ENCODE results near the gene SPDYE3. TPM values are rescaled to one million over a fixed set of nuclear protein-coding genes. Genes with fewer than 3 reads are reported as not detected.
"Not testable (repeated sequence)": the region's sequence is repeated elsewhere in the genome, so short reads cannot be mapped to it uniquely, and the experiment has no call there.

The SPDYE3 gene
- total RNA-seq, 1 experiment from 2014 or later: not detected

GRCh38 chr7:100360135-100360854, 52.8 kb downstream of the SPDYE3 start:
- H3K27ac ChIP-seq (ENCODE audit: low read depth, low read length, poor library complexity, severe bottlenecking): no peak overlapping the region
- no peaks in the 10 kb centered on the region for H3K27me3 ChIP-seq (replicated peaks; ENCODE audit: insufficient read depth, low read depth, low read length, poor library complexity)
- H3K4me1 ChIP-seq (ENCODE audit: insufficient read depth, low read length, poor library complexity, severe bottlenecking): no peaks in the 10 kb centered on the region
- no peak for TF ChIP-seq CTCF (conservative IDR thresholded peaks at IDR 0.05; ENCODE audit: low read depth, low read length)
- TF ChIP-seq EZH2 (IDR thresholded peaks at IDR 0.05; ENCODE audit: borderline replicate concordance, low read depth, low read length, poor library complexity, severe bottlenecking): no peak
- no peaks in the 10 kb centered on the region for H3K9me3 ChIP-seq (ENCODE audit: low read depth, low read length, poor library complexity, severe bottlenecking)
- no TSS peak for BruUV-seq (replicated peaks)
- POLR2A ChIA-PET (ENCODE audit: low non-redundant PET): no interaction called here
- peaks cover 62% of the 10 kb centered on the region for H3K36me3 ChIP-seq (ENCODE audit: insufficient read depth, low read length, poor library complexity, severe bottlenecking)
- no peak for DNase-seq (ENCODE audit: low spot score)
- H3K4me3 ChIP-seq (ENCODE audit: low read depth, low read length, poor library complexity, severe bottlenecking): no peak overlapping the region
- CTCF ChIA-PET: no interaction called here
- intact Hi-C loops (cut with micrococcal nuclease; ENCODE audit: unreplicated experiment): no loop called here

- intact Hi-C loops (cut with micrococcal nuclease; ENCODE audit: unreplicated experiment): no loop called here
- ChIA-PET POLR2A (ENCODE audit: low non-redundant PET) (no interaction called here), CTCF (no interaction called here)
- Histone ChIP-seq H3K4me1 (ENCODE audit: insufficient read depth, low read length, poor library complexity, severe bottlenecking) (no peaks in the 10 kb centered on the region), H3K9me3 (ENCODE audit: low read depth, low read length, poor library complexity, severe bottlenecking) (no peaks in the 10 kb centered on the region), H3K4me3 (ENCODE audit: low read depth, low read length, poor library complexity, severe bottlenecking) (no peak overlapping the region), H3K27me3 (replicated peaks; ENCODE audit: insufficient read depth, low read depth, low read length, poor library complexity) (no peaks in the 10 kb centered on the region), H3K36me3 (ENCODE audit: insufficient read depth, low read length, poor library complexity, severe bottlenecking) (peaks cover 45% of the 10 kb centered on the region), H3K27ac (ENCODE audit: low read depth, low read length, poor library complexity, severe bottlenecking) (no peak overlapping the region)
- TF ChIP-seq CTCF (conservative IDR thresholded peaks at IDR 0.05; ENCODE audit: low read depth, low read length) (no peak), EZH2 (IDR thresholded peaks at IDR 0.05; ENCODE audit: borderline replicate concordance, low read depth, low read length, poor library complexity, severe bottlenecking) (no peak)
- no peak for DNase-seq (ENCODE audit: low spot score)
- no TSS peak for BruUV-seq (replicated peaks)
These were observed 55.6 kb downstream of the SPDYE3 start for GRCh38 chr7:100363098-100363497.

- DNase-seq (ENCODE audit: low spot score); BruUV-seq (replicated peaks); CTCF ChIA-PET; H3K4me3 ChIP-seq (ENCODE audit: low read depth, low read length, poor library complexity, severe bottlenecking); H3K27me3 ChIP-seq (replicated peaks; ENCODE audit: insufficient read depth, low read depth, low read length, poor library complexity); H3K27ac ChIP-seq (ENCODE audit: low read depth, low read length, poor library complexity, severe bottlenecking); H3K4me1 ChIP-seq (ENCODE audit: insufficient read depth, low read length, poor library complexity, severe bottlenecking); H3K9me3 ChIP-seq (ENCODE audit: low read depth, low read length, poor library complexity, severe bottlenecking); POLR2A ChIA-PET (ENCODE audit: low non-redundant PET); intact Hi-C loops (cut with micrococcal nuclease; ENCODE audit: unreplicated experiment): not testable (repeated sequence)
- H3K36me3 ChIP-seq (ENCODE audit: insufficient read depth, low read length, poor library complexity, severe bottlenecking): peaks cover 42% of the 10 kb centered on the region
These were observed 56.3 kb downstream of the SPDYE3 start for GRCh38 chr7:100363797-100364196.

GRCh38 chr7:100364480-100364879, 57.0 kb downstream of the SPDYE3 start:
- TF ChIP-seq EZH2 (IDR thresholded peaks at IDR 0.05; ENCODE audit: borderline replicate concordance, low read depth, low read length, poor library complexity, severe bottlenecking) (no peak), CTCF (conservative IDR thresholded peaks at IDR 0.05; ENCODE audit: low read depth, low read length) (no peak)
- no peaks in the 10 kb centered on the region for H3K4me1 ChIP-seq (ENCODE audit: insufficient read depth, low read length, poor library complexity, severe bottlenecking)
- intact Hi-C loops (cut with micrococcal nuclease; ENCODE audit: unreplicated experiment): no loop called here
- no TSS peak for BruUV-seq (replicated peaks)
- H3K9me3 ChIP-seq (ENCODE audit: low read depth, low read length, poor library complexity, severe bottlenecking): no peaks in the 10 kb centered on the region
- ChIA-PET POLR2A (ENCODE audit: low non-redundant PET) (no interaction called here), CTCF (no interaction called here)
- no peak for DNase-seq (ENCODE audit: low spot score)
- no peak overlapping the region for H3K27ac ChIP-seq (ENCODE audit: low read depth, low read length, poor library complexity, severe bottlenecking)
- no peak overlapping the region for H3K4me3 ChIP-seq (ENCODE audit: low read depth, low read length, poor library complexity, severe bottlenecking)
- peaks cover 35% of the 10 kb centered on the region for H3K36me3 ChIP-seq (ENCODE audit: insufficient read depth, low read length, poor library complexity, severe bottlenecking)
- H3K27me3 ChIP-seq (replicated peaks; ENCODE audit: insufficient read depth, low read depth, low read length, poor library complexity): no peaks in the 10 kb centered on the region

- intact Hi-C loops (cut with micrococcal nuclease; ENCODE audit: unreplicated experiment); H3K4me1 ChIP-seq (ENCODE audit: insufficient read depth, low read length, poor library complexity, severe bottlenecking); CTCF ChIA-PET: not testable (repeated sequence)
These were observed 58.5 kb downstream of the SPDYE3 start for GRCh38 chr7:100365998-100366367.

More at GRCh38 chr7:100365998-100366367, 58.5 kb downstream of the SPDYE3 start:
- BruUV-seq (replicated peaks); H3K4me3 ChIP-seq (ENCODE audit: low read depth, low read length, poor library complexity, severe bottlenecking); DNase-seq (ENCODE audit: low spot score); POLR2A ChIA-PET (ENCODE audit: low non-redundant PET); H3K27ac ChIP-seq (ENCODE audit: low read depth, low read length, poor library complexity, severe bottlenecking); H3K27me3 ChIP-seq (replicated peaks; ENCODE audit: insufficient read depth, low read depth, low read length, poor library complexity); H3K9me3 ChIP-seq (ENCODE audit: low read depth, low read length, poor library complexity, severe bottlenecking): not testable (repeated sequence)
- H3K36me3 ChIP-seq (ENCODE audit: insufficient read depth, low read length, poor library complexity, severe bottlenecking): peaks cover 25% of the 10 kb centered on the region

Measured in A673 (cell line).